Type B pancreatic cell (in vitro differentiated cells): ENCODE results near the gene SLC10A3. TPM values are rescaled to one million over a fixed set of nuclear protein-coding genes. Genes with fewer than 3 reads are reported as not detected.

Experiments used
- DNase-seq: peaks from one replicate; pipeline ENCODE4 v3.0.0; 2021; ENCODE audit warnings: mixed read lengths; ENCODE audit not compliant: unreplicated experiment; ENCODE audit errors: extremely low spot score
- H3K27ac Mint-ChIP-seq: 2 replicates; pipeline ENCODE4 v1.8.0; 2021; ENCODE audit warnings: mild to moderate bottlenecking, mixed read lengths
- H3K27me3 Mint-ChIP-seq: 2 replicates; pipeline ENCODE4 v1.8.0; 2021; ENCODE audit warnings: mixed read lengths
- H3K36me3 Mint-ChIP-seq: 2 replicates; pipeline ENCODE4 v1.8.0; 2021; ENCODE audit warnings: mixed read lengths
- H3K4me1 Mint-ChIP-seq: one replicate; pipeline ENCODE4 v1.8.0; 2021; ENCODE audit warnings: mixed read lengths; ENCODE audit not compliant: unreplicated experiment
- H3K4me3 Mint-ChIP-seq: 2 replicates; pipeline ENCODE4 v1.8.0; 2021; ENCODE audit warnings: mild to moderate bottlenecking, mixed read lengths
- H3K9me3 Mint-ChIP-seq: 2 replicates; pipeline ENCODE4 v1.8.0; 2021; ENCODE audit warnings: mixed read lengths
- microRNA-seq: library from miRNA; unstranded; fragments of <30 nt; microRNA quantifications from one replicate; pipeline ENCODE4, GENCODE V29; 2020
- total RNA-seq: library from RNA; stranded (reverse); gene quantifications from 2 replicates; pipeline ENCODE4 v1.2.1, GENCODE V29; 2021; ENCODE audit warnings: low replicate concordance
- TF ChIP-seq, protein P1 (sequence below): fragments of 200-600 bp; sonication (generic); conservative IDR thresholded peaks from 2 replicates; pipeline ENCODE4 v1.5.0; 2021; ENCODE audit warnings: antibody characterized with exemption, mild to moderate bottlenecking

SLC10A3 gene
- total RNA-seq, 1 donor from 2014 or later: 13.0 TPM

DNA sequence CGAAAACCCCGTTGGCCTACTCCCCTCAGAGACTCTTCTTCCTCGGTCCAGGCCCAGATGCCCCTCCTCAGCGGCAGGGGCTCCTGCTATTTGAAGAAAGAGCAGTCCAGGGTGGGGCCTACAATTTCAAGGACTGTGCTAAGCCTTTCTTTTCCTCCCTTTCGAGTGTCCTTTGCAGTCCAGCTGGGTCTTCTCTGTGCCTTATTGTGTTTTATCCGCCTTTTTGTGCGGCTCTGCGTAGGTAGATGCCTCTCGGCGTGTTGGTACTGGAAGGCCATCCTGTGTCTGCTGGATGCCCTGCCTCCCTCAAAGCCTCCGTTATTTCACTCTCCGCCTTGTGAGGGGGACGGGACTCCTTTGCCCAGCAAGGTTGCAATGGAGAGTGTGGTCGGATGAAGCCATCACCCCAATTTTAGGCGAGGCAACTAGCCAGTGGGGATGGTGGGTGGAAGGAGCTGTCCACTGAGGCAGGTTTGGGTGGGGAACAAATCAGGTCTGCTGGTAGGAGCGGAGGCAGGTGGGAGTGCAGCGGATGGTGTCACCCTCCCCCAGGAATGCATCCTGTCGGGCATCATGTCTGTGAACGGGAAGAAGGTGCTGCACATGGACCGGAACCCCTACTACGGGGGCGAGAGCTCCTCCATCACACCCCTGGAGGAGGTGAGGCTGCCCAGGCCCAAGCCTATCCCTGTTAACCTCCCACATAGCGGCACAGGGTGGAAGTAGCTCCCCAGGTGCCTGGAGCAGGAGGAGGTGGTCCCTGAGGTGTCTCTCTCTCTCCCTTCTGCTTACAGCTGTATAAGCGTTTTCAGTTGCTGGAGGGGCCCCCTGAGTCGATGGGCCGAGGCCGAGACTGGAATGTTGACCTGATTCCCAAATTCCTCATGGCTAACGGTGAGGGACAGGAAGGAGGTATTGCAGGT, 52.2 kb downstream of the SLC10A3 start:
- Mint-ChIP-seq H3K4me3 (peak overlapping the region; percentile 89), H3K27ac (peak overlapping the region; percentile 75), H3K4me1 (peaks cover 7% of the 10 kb centered on the region), H3K27me3 (no peaks in the 10 kb centered on the region), H3K9me3 (no peaks in the 10 kb centered on the region), H3K36me3 (no peaks in the 10 kb centered on the region)
- DNase-seq: no peak
- TF ChIP-seq, protein P1, sequence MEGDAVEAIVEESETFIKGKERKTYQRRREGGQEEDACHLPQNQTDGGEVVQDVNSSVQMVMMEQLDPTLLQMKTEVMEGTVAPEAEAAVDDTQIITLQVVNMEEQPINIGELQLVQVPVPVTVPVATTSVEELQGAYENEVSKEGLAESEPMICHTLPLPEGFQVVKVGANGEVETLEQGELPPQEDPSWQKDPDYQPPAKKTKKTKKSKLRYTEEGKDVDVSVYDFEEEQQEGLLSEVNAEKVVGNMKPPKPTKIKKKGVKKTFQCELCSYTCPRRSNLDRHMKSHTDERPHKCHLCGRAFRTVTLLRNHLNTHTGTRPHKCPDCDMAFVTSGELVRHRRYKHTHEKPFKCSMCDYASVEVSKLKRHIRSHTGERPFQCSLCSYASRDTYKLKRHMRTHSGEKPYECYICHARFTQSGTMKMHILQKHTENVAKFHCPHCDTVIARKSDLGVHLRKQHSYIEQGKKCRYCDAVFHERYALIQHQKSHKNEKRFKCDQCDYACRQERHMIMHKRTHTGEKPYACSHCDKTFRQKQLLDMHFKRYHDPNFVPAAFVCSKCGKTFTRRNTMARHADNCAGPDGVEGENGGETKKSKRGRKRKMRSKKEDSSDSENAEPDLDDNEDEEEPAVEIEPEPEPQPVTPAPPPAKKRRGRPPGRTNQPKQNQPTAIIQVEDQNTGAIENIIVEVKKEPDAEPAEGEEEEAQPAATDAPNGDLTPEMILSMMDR: no peak

Small RNAs within 50 kb of the gene (microRNA-seq; reads per million reads assigned to microRNA genes)
- gene MIR6858: 5.0 reads per million, percentile 18 among the genes with 10 or more reads in this experiment

Other genes with a start within 250 kb of the SLC10A3 start
- gene OPN1MW3, start 233.0 kb downstream of the SLC10A3 start, total RNA-seq: not detected in 2 replicates
- not detected in 2 replicates for gene TEX28, start 195.5 kb downstream of the SLC10A3 start, total RNA-seq
- gene TKTL1, start 194.8 kb downstream of the SLC10A3 start, total RNA-seq: 0.56 TPM in 1 of 2 replicates, not detected in the other
- 806 and 851 TPM in 2 replicates for gene FLNA, start 116.0 kb downstream of the SLC10A3 start, total RNA-seq
- gene EMD, start 111.3 kb downstream of the SLC10A3 start, total RNA-seq: 56.7 and 62.7 TPM in 2 replicates
- 2,880 and 3,042 TPM in 2 replicates for gene RPL10, start 92.3 kb downstream of the SLC10A3 start, total RNA-seq
- 13.3 and 14.4 TPM in 2 replicates for gene DNASE1L1, start 81.4 kb downstream of the SLC10A3 start, total RNA-seq
- gene TAFAZZIN, start 79.1 kb downstream of the SLC10A3 start, total RNA-seq: 30.5 and 46.1 TPM in 2 replicates
- 105 and 159 TPM in 2 replicates for gene ATP6AP1, start 62.0 kb downstream of the SLC10A3 start, total RNA-seq
- 105 and 159 TPM in 2 replicates for gene GDI1, start 53.5 kb downstream of the SLC10A3 start, total RNA-seq
- 59.2 and 63.8 TPM in 2 replicates for gene FAM50A, start 46.5 kb downstream of the SLC10A3 start, total RNA-seq
- gene PLXNA3, start 32.3 kb downstream of the SLC10A3 start, total RNA-seq: 62.9 and 85.1 TPM in 2 replicates
- 12.9 and 15.9 TPM in 2 replicates for gene LAGE3, start 11.3 kb downstream of the SLC10A3 start, total RNA-seq
- 23.3 and 28.7 TPM in 2 replicates for gene UBL4A, start 4.0 kb downstream of the SLC10A3 start, total RNA-seq
- gene FAM3A, start 25.6 kb upstream of the SLC10A3 start, total RNA-seq: 34.1 and 35.9 TPM in 2 replicates
- gene G6PD, start 56.2 kb upstream of the SLC10A3 start, total RNA-seq: 41.3 and 57.9 TPM in 2 replicates
- 14.6 and 15.5 TPM in 2 replicates for gene IKBKG, start 57.0 kb upstream of the SLC10A3 start, total RNA-seq
- not detected in 2 replicates for gene CTAG1A, start 94.5 kb upstream of the SLC10A3 start, total RNA-seq
- gene CTAG1B, start 128.7 kb upstream of the SLC10A3 start, total RNA-seq: not detected in 2 replicates
- not detected in 2 replicates for gene CTAG2, start 162.9 kb upstream of the SLC10A3 start, total RNA-seq